ENCODE data around the gene ICAM2. TPM values are rescaled to one million over a fixed set of nuclear protein-coding genes. Genes with fewer than 3 reads are reported as not detected.
A peak's percentile ranks its signal among the peaks of the same experiment; 100 is the strongest.

The ICAM2 gene
- total RNA-seq, 1 donor from 2014 or later = 70.5 TPM

- H3K27ac ChIP-seq = no peak overlapping the region
- DNase-seq (no peak), ATAC-seq (no peak)
- no peaks in the 10 kb centered on the region for H3K9me3 ChIP-seq
- peaks cover 97% of the 10 kb centered on the region for H3K36me3 ChIP-seq
- no peak for TF ChIP-seq CTCF (IDR thresholded peaks at IDR 0.05)
- intact Hi-C loops (cut with DNase I) = no loop called here
- H3K4me1 ChIP-seq = no peaks in the 10 kb centered on the region
- H3K27me3 ChIP-seq = no peaks in the 10 kb centered on the region
- H3K4me3 ChIP-seq = no peak overlapping the region
Observed at GRCh38 chr17:64055183-64056142, 35.0 kb upstream of the ICAM2 start.

- no peak for TF ChIP-seq CTCF (IDR thresholded peaks at IDR 0.05)
- intact Hi-C loops (cut with DNase I) = no loop called here
- Histone ChIP-seq H3K4me1 (no peaks in the 10 kb centered on the region), H3K36me3 (peaks cover 97% of the 10 kb centered on the region), H3K27me3 (no peaks in the 10 kb centered on the region), H3K9me3 (no peaks in the 10 kb centered on the region), H3K4me3 (no peak overlapping the region), H3K27ac (no peak overlapping the region)
- no peak for ATAC-seq
- no peak for DNase-seq
Observed at GRCh38 chr17:64054304-64054703, 33.9 kb upstream of the ICAM2 start.

- Histone ChIP-seq H3K4me3 (no peak overlapping the region), H3K27me3 (no peaks in the 10 kb centered on the region), H3K9me3 (no peaks in the 10 kb centered on the region), H3K36me3 (peaks cover 99% of the 10 kb centered on the region), H3K4me1 (no peaks in the 10 kb centered on the region), H3K27ac (no peak overlapping the region)
- no peak for TF ChIP-seq CTCF (IDR thresholded peaks at IDR 0.05)
- no peak for DNase-seq
- intact Hi-C loops (cut with DNase I) = no loop called here
- no peak for ATAC-seq
Observed at GRCh38 chr17:64053101-64053500, 32.7 kb upstream of the ICAM2 start.

- no peaks in the 10 kb centered on the region for H3K4me1 ChIP-seq
- H3K4me3 ChIP-seq = no peak overlapping the region
- H3K27ac ChIP-seq = no peak overlapping the region
- no peaks in the 10 kb centered on the region for H3K9me3 ChIP-seq
- ATAC-seq (peak; percentile 56), DNase-seq (no peak)
- intact Hi-C loops (cut with DNase I) = no loop called here
- TF ChIP-seq CTCF (IDR thresholded peaks at IDR 0.05) = no peak
- H3K36me3 ChIP-seq = peaks cover 100% of the 10 kb centered on the region
- H3K27me3 ChIP-seq = no peaks in the 10 kb centered on the region
Observed at GRCh38 chr17:64051153-64051552, 30.7 kb upstream of the ICAM2 start.

- H3K27ac ChIP-seq = no peak overlapping the region
- H3K4me3 ChIP-seq = no peak overlapping the region
- ATAC-seq (no peak), DNase-seq (no peak)
- no peaks in the 10 kb centered on the region for H3K27me3 ChIP-seq
- no peaks in the 10 kb centered on the region for H3K4me1 ChIP-seq
- no peak for TF ChIP-seq CTCF (IDR thresholded peaks at IDR 0.05)
- peaks cover 100% of the 10 kb centered on the region for H3K36me3 ChIP-seq
- intact Hi-C loops (cut with DNase I) = no loop called here
- H3K9me3 ChIP-seq = no peaks in the 10 kb centered on the region
Observed at GRCh38 chr17:64048805-64049204, 28.4 kb upstream of the ICAM2 start.

Measured in upper lobe of right lung (tissue), 1 donor.